Endothelial cell (in vitro differentiated cells): ENCODE measurements around the gene AFDN. TPM values are rescaled to one million over a fixed set of nuclear protein-coding genes. Genes with fewer than 3 reads are reported as not detected.
A peak's percentile ranks its signal among the peaks of the same experiment; 100 is the strongest.

Source experiments
- DNase-seq: peaks from one replicate; pipeline ENCODE4 v3.0.0; 2021; ENCODE audit warnings: low spot score
- H3K27ac Mint-ChIP-seq: one replicate; pipeline ENCODE4 v1.8.0; 2021; ENCODE audit warnings: mixed read lengths, inconsistent platforms; ENCODE audit not compliant: unreplicated experiment
- H3K27me3 Mint-ChIP-seq: one replicate; pipeline ENCODE4 v1.8.0; 2021; ENCODE audit warnings: mild to moderate bottlenecking, moderate library complexity, mixed read lengths, inconsistent platforms; ENCODE audit not compliant: unreplicated experiment
- H3K36me3 Mint-ChIP-seq: one replicate; pipeline ENCODE4 v1.8.0; 2021; ENCODE audit warnings: mild to moderate bottlenecking, low read depth, mixed read lengths, inconsistent platforms; ENCODE audit not compliant: unreplicated experiment
- H3K4me1 Mint-ChIP-seq: one replicate; pipeline ENCODE4 v1.8.0; 2021; ENCODE audit warnings: mild to moderate bottlenecking, mixed read lengths, inconsistent platforms; ENCODE audit not compliant: unreplicated experiment
- H3K4me3 Mint-ChIP-seq: one replicate; pipeline ENCODE4 v1.8.0; 2021; ENCODE audit warnings: mild to moderate bottlenecking, mixed read lengths, inconsistent platforms; ENCODE audit not compliant: unreplicated experiment
- H3K9me3 Mint-ChIP-seq: one replicate; pipeline ENCODE4 v1.8.0; 2021; ENCODE audit warnings: mixed read lengths, inconsistent platforms; ENCODE audit not compliant: unreplicated experiment
- CTCF ChIP-seq: fragments of 200-600 bp; sonication (generic); IDR thresholded peaks from one replicate; pipeline ENCODE4 v1.5.0; 2021; ENCODE audit warnings: antibody characterized with exemption; ENCODE audit not compliant: unreplicated experiment
- long read RNA-seq: library from polyadenylated mRNA; unstranded; transcript quantifications from one replicate; pipeline ENCODE4 v2.0.0, GENCODE V29; 2020; ENCODE audit not compliant: unreplicated experiment
- total RNA-seq: library from RNA; stranded (reverse); fragmentation: NEBNext Ultra II Directional; extraction: Animal tissue kit (Norgen Biotek cat#: 25700); gene quantifications from one replicate; pipeline ENCODE4 v1.2.1, GENCODE V29; 2021; ENCODE audit not compliant: unreplicated experiment

Gene AFDN
- 306 TPM for total RNA-seq
- long read RNA-seq, partial matches to known transcripts, result 8 of 11 reads
- long read RNA-seq, other reads (novel, unspliced or antisense), result 3 of 11 reads

- H3K4me1 Mint-ChIP-seq, result peaks cover 27% of the 10 kb centered on the region
These were observed at the start of gene AFDN for GRCh38 chr6:167826896-167827582. Gene AFDN, plus strand, starts transcription at chr6:167826911. Its CDS starts 222 bp downstream, at chr6:167827133.

GRCh38 chr6:167778497-167779128 lies 48.1 kb upstream of the AFDN start:
- TF ChIP-seq CTCF, result no peak
- Mint-ChIP-seq H3K27ac (no peak overlapping the region), H3K4me1 (peaks cover 6% of the 10 kb centered on the region), H3K4me3 (no peak overlapping the region), H3K9me3 (no peaks in the 10 kb centered on the region), H3K36me3 (no peaks in the 10 kb centered on the region), H3K27me3 (peaks cover 6% of the 10 kb centered on the region)
- no peak for DNase-seq

More at GRCh38 chr6:167826896-167827582, at the start of gene AFDN:
- DNase-seq, result peak; percentile 64
- Mint-ChIP-seq H3K4me3 (peak within 1 kb of the TSS; percentile 99), H3K36me3 (peaks cover 10% of the 10 kb centered on the region), H3K27me3 (peaks cover 20% of the 10 kb centered on the region), H3K9me3 (no peaks in the 10 kb centered on the region), H3K27ac (peak within 1 kb of the TSS; percentile 96)
- no peak for TF ChIP-seq CTCF

GRCh38 chr6:167779129-167779992 lies 47.4 kb upstream of the AFDN start:
- no peak for TF ChIP-seq CTCF
- H3K27me3 Mint-ChIP-seq, result peaks cover 6% of the 10 kb centered on the region
- no peaks in the 10 kb centered on the region for H3K9me3 Mint-ChIP-seq

GRCh38 chr6:167779993-167780655 lies 46.6 kb upstream of the AFDN start:
- Mint-ChIP-seq H3K27ac (no peak overlapping the region), H3K4me3 (no peak overlapping the region), H3K4me1 (peaks cover 9% of the 10 kb centered on the region), H3K36me3 (no peaks in the 10 kb centered on the region), H3K27me3 (peaks cover 6% of the 10 kb centered on the region), H3K9me3 (no peaks in the 10 kb centered on the region)
- no peak for DNase-seq
- TF ChIP-seq CTCF, result no peak

More at GRCh38 chr6:167779129-167779992, 47.4 kb upstream of the AFDN start:
- H3K4me3 Mint-ChIP-seq, result no peak overlapping the region
- no peak overlapping the region for H3K27ac Mint-ChIP-seq
- no peaks in the 10 kb centered on the region for H3K36me3 Mint-ChIP-seq
- H3K4me1 Mint-ChIP-seq, result peaks cover 9% of the 10 kb centered on the region
- no peak for DNase-seq
